ENCODE measurements around the gene UBE2H. TPM values are rescaled to one million over a fixed set of nuclear protein-coding genes. Genes with fewer than 3 reads are reported as not detected.
"Not testable (repeated sequence)": the region's sequence is repeated elsewhere in the genome, so short reads cannot be mapped to it uniquely, and the experiment has no call there.

UBE2H gene
- total RNA-seq, 6 experiments from 2014 or later: 89.7 to 108 (median 105) TPM

GRCh38 chr7:129830949-129831348 lies 121.8 kb downstream of the UBE2H start:
- H3K36me3 Mint-ChIP-seq (ENCODE audit: low read depth): peaks cover 41% of the 10 kb centered on the region
- DNase-seq: no peak
- peaks cover 49% of the 10 kb centered on the region for H3K4me1 Mint-ChIP-seq (ENCODE audit: low read depth)
- TF ChIP-seq CTCF (IDR thresholded peaks at IDR 0.05): no peak
- H3K27ac Mint-ChIP-seq: peak overlapping the region; percentile 98
- H3K4me3 Mint-ChIP-seq: peak overlapping the region; percentile 77
- no peaks in the 10 kb centered on the region for H3K9me3 Mint-ChIP-seq
- peaks cover 16% of the 10 kb centered on the region for H3K27me3 Mint-ChIP-seq (ENCODE audit: insufficient read depth)

DNA sequence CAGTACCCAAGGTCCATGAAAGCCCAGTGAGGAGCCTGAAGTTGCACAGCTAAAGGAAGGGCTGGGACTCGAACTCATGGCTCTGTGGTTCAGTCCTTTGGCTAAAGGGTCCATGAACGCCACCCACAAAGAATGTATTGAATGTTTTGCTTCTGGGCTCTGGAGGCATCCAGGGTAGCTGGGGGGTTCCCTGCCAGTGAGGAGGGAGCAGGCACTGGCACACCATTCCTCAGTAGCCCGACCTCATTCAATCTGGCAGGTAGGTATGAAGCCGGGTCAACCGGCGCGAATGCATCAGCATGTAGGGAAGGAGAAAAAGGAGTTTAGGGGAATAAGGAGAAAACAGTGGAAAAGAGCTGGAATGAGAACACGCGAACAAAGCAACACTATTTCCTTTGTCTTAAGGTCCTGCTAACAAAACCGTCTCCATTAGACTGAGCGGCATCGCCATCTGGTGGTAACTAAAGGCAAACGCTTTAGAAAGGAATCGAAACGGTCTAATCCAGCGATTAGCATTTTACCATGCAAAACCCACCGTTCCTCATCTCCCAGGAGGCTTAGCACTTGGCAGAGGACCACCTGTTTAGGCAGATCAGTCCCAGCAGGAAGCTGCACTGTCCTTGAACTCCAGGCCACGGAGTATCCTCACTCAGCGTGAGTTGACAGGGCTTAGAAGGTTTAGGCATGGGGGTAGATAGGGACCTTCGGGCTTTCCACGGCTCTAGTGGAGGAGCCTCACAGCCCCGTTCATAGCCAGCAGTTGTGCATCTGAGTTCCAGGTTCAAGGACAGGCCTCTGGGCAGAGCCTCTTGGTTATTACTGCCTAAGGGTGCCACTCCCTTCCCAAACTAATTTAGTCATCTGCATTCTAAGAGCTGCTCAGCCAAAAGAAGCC lies 122.8 kb downstream of the UBE2H start:
- H3K36me3 Mint-ChIP-seq (ENCODE audit: low read depth): peaks cover 39% of the 10 kb centered on the region
- H3K9me3 Mint-ChIP-seq: no peaks in the 10 kb centered on the region
- peaks cover 49% of the 10 kb centered on the region for H3K4me1 Mint-ChIP-seq (ENCODE audit: low read depth)
- peak overlapping the region; percentile 98 for H3K27ac Mint-ChIP-seq
- peaks cover 22% of the 10 kb centered on the region for H3K27me3 Mint-ChIP-seq (ENCODE audit: insufficient read depth)
- peak; percentile 61 for DNase-seq
- peak; percentile 88 for TF ChIP-seq CTCF (IDR thresholded peaks at IDR 0.05)
- peak overlapping the region; percentile 77 for H3K4me3 Mint-ChIP-seq

DNA sequence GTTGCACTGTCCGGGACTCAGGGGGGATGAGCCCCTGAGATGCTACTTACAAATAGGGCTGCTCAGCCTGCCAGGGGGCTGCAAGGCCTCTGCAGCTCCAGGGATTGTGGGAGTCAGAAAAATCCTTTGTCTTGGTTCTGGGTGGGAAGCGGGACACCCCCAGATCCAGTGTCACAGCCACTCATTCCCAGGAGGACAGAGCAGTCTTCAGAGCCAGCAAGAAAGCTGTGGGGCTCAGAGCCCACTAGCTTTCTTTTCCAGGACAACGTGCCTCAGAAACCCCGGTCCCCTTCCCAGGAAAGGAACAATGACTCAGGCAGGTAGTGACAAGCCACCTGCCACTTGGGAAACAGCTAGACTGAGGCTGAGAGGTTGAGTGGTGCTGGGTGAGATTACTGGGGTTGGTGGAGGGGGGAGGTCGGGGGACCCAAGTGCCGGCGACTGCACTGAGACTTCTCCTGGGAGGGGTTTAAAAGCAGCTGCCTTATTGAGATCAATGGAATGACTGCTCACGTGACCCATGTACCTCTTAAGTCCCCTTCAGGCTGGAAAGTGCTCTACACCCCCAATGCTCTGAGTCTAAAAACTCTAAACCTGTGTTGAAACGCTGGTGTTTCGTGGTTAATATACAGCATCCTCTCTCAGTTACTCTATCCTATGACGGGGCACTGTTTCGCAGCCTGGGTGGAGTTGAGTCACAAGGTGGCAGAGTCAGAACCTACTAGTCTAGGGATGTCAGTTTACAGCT lies 123.6 kb downstream of the UBE2H start:
- peaks cover 33% of the 10 kb centered on the region for H3K36me3 Mint-ChIP-seq (ENCODE audit: low read depth)
- H3K9me3 Mint-ChIP-seq: no peaks in the 10 kb centered on the region
- no peak for TF ChIP-seq CTCF (IDR thresholded peaks at IDR 0.05)
- no peak for DNase-seq
- H3K27me3 Mint-ChIP-seq (ENCODE audit: insufficient read depth): peaks cover 23% of the 10 kb centered on the region
- H3K4me1 Mint-ChIP-seq (ENCODE audit: low read depth): peaks cover 54% of the 10 kb centered on the region
- H3K4me3 Mint-ChIP-seq: no peak overlapping the region
- peak overlapping the region; percentile 98 for H3K27ac Mint-ChIP-seq

DNA sequence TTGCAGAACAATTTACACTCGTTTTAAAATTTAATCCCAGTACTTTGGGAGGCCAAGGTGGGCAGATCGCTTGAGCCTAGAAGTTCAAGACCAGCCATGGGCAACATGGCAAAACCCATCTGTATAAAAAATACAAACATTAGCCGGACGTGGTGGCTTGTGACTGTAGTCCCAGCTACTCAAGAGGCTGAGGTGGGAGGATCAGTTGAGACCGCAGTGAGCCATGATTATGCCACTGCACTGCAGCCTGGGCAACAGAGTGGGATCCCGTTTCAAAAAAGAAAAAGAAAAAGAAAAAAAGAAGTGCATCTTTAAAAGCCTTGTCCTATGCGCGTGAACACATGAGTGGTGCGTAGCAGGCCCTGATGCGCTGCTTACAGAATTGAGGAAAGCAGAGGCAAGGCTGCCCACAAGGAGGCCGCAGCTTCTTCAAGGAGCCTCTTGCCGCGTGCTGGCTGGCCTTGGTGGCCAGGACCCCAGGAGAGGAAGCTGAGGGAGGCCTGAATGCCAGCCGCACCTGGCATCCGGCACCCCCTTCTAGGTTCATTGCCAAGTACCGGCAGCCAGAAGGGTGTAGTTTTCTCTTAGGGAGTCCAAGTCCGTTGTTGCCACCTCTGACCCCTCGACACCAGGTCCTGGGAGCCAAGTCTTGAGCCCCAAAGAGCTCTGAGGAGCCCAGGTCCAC lies 124.5 kb downstream of the UBE2H start:
- Mint-ChIP-seq H3K9me3 (no peaks in the 10 kb centered on the region), H3K4me3 (no peak overlapping the region), H3K36me3 (ENCODE audit: low read depth) (peaks cover 23% of the 10 kb centered on the region), H3K27ac (peak overlapping the region; percentile 24; the same call in 1 of the 2 replicates), H3K4me1 (ENCODE audit: low read depth) (peaks cover 45% of the 10 kb centered on the region), H3K27me3 (ENCODE audit: insufficient read depth) (peaks cover 23% of the 10 kb centered on the region)
- no peak for TF ChIP-seq CTCF (IDR thresholded peaks at IDR 0.05)
- DNase-seq: no peak

- no peaks in the 10 kb centered on the region for H3K9me3 Mint-ChIP-seq
- DNase-seq: no peak
- H3K27ac Mint-ChIP-seq: peak overlapping the region; percentile 38; the same call in 1 of the 2 replicates
- H3K4me3 Mint-ChIP-seq: no peak overlapping the region
- peaks cover 23% of the 10 kb centered on the region for H3K27me3 Mint-ChIP-seq (ENCODE audit: insufficient read depth)
- H3K36me3 Mint-ChIP-seq (ENCODE audit: low read depth): peaks cover 20% of the 10 kb centered on the region
- TF ChIP-seq CTCF (IDR thresholded peaks at IDR 0.05): no peak
- H3K4me1 Mint-ChIP-seq (ENCODE audit: low read depth): peaks cover 38% of the 10 kb centered on the region
Measured at GRCh38 chr7:129827467-129827990, 125.2 kb downstream of the UBE2H start.

- Mint-ChIP-seq H3K27me3 (ENCODE audit: insufficient read depth) (peaks cover 23% of the 10 kb centered on the region), H3K4me3 (0 out of 2 replicates have a peak overlapping the region, but pooled peaks have one; percentile 37), H3K27ac (0 out of 2 replicates have a peak overlapping the region, but pooled peaks have one; percentile 26), H3K36me3 (ENCODE audit: low read depth) (peaks cover 14% of the 10 kb centered on the region), H3K4me1 (ENCODE audit: low read depth) (peaks cover 32% of the 10 kb centered on the region)
- not testable (repeated sequence) for H3K9me3 Mint-ChIP-seq, DNase-seq
Measured at GRCh38 chr7:129826895-129827294, 125.9 kb downstream of the UBE2H start.
